K562 (cell line): ENCODE results near the gene TCF4. TPM values are rescaled to one million over a fixed set of nuclear protein-coding genes. Genes with fewer than 3 reads are reported as not detected.

Source experiments
- ATAC-seq: fragments of 200-7000 bp; cut with Tn5 transposase; 3 replicates; pipeline ENCODE4 v1.9.1; 2020; ENCODE audit warnings: moderate library complexity
- BruUV-seq: library from RNA; stranded (reverse); fragments of 400-500 nt; replicated peaks from 2 replicates; lab custom pipeline; 2021; lab: Mats Ljungman, UMichigan
- CTCF ChIA-PET: fragments of 300-600 bp; formaldehyde crosslinking; extraction: SDS; loops from one replicate; lab custom pipeline; 2021; ENCODE audit warnings: low intra/inter-chr PET ratio; lab: Yijun Ruan, JAX
- POLR2A ChIA-PET: fragments of 300-600, 350-650 bp; sonication (Branson Sonifier 250); formaldehyde crosslinking; extraction: SDS; loops from one replicate; lab custom pipeline; 2021; ENCODE audit warnings: antibody characterized with exemption, inconsistent platforms; lab: Yijun Ruan, JAX
- DNase-seq, 4 experiments: peaks; one replicate each; pipeline versions ENCODE4 v3.0.0 to v3.0.0-alpha.2; 2011 to 2018; ENCODE audit warnings: low spot score in 3 of 4, mixed read lengths in 3 of 4; ENCODE audit errors: extremely low read depth in 1 of 4
- FAIRE-seq: peaks from 2 replicates; lab custom pipeline; 2011; peaks lifted over from hg19 to GRCh38; lab: Jason Lieb, UNC
- H2AFZ ChIP-seq: 2 replicates; pipeline ENCODE4 v1.6.0; 2011; ENCODE audit warnings: low read depth, low read length, control low read depth, inconsistent platforms
- H3K27ac ChIP-seq: fragments of 200-600 bp; 3 replicates; pipeline ENCODE4 v1.8.0; 2011; ENCODE audit warnings: low read depth, mild to moderate bottlenecking, control low read depth, inconsistent platforms, low read length, moderate library complexity, mixed read lengths; ENCODE audit errors: extremely low read depth
- H3K27me3 ChIP-seq, 2 experiments: fragments of 300-600 bp in 1 of 2; 2 replicates in 1 of 2; 3 replicates in 1 of 2; pipeline versions ENCODE4 v1.6.0 to v1.8.0; 2011; ENCODE audit warnings: inconsistent platforms in 2 of 2, low read length in 2 of 2, mild to moderate bottlenecking in 1 of 2, mixed read lengths in 1 of 2, moderate library complexity in 1 of 2; ENCODE audit not compliant: control insufficient read depth in 2 of 2, insufficient read depth in 2 of 2
- H3K36me3 ChIP-seq: fragments of 300-600 bp; 3 replicates; pipeline ENCODE4 v1.8.0; 2011; ENCODE audit warnings: mild to moderate bottlenecking, low read length, inconsistent platforms; ENCODE audit not compliant: control insufficient read depth, insufficient read depth
- H3K4me1 ChIP-seq, 2 experiments: fragments of 200-600 bp in 1 of 2; replicated peaks in 1 of 2; 2 replicates in 1 of 2; 3 replicates in 1 of 2; pipeline versions ENCODE4 v1.5.1 to v1.8.0; 2011; ENCODE audit warnings: inconsistent platforms in 2 of 2, low read length in 2 of 2, mild to moderate bottlenecking in 1 of 2, mixed read lengths in 1 of 2, moderate library complexity in 1 of 2; ENCODE audit not compliant: control insufficient read depth in 2 of 2, insufficient read depth in 2 of 2
- H3K4me2 ChIP-seq: 2 replicates; pipeline ENCODE4 v1.6.1; 2011; ENCODE audit warnings: low read length, control low read depth, inconsistent platforms, mixed read lengths; ENCODE audit not compliant: insufficient read depth
- H3K4me3 ChIP-seq: fragments of 200-600 bp; sonication (generic), shearing (Covaris generic); 2 replicates; pipeline ENCODE4 v1.5.1; 2016; ENCODE audit warnings: control low read depth, inconsistent platforms
- H3K79me2 ChIP-seq: fragments of 200-600 bp; 3 replicates; pipeline ENCODE4 v1.8.0; 2011; ENCODE audit warnings: low read length, inconsistent platforms; ENCODE audit not compliant: control insufficient read depth, insufficient read depth
- H3K9ac ChIP-seq, 2 experiments: 2 replicates each; pipeline versions ENCODE4 v1.6.0 to v1.6.1; 2011; ENCODE audit warnings: low read depth in 2 of 2, low read length in 2 of 2, control low read depth in 1 of 2, inconsistent platforms in 1 of 2, mild to moderate bottlenecking in 1 of 2, mixed read lengths in 1 of 2; ENCODE audit not compliant: insufficient read depth in 1 of 2
- H3K9me1 ChIP-seq: one replicate; pipeline ENCODE4 v1.6.0; 2011; ENCODE audit warnings: inconsistent platforms, mild to moderate bottlenecking, low read length, moderate library complexity; ENCODE audit not compliant: control insufficient read depth, insufficient read depth
- H3K9me3 ChIP-seq: replicated peaks from 2 replicates; pipeline ENCODE4 v1.5.1; 2011; ENCODE audit warnings: low read depth, low read length, inconsistent platforms; ENCODE audit not compliant: control insufficient read depth, insufficient read depth
- H4K20me1 ChIP-seq: replicated peaks from 2 replicates; pipeline ENCODE4 v1.6.1; 2011; ENCODE audit warnings: low read length, inconsistent platforms, mixed read lengths; ENCODE audit not compliant: control insufficient read depth, insufficient read depth
- BRD9 ChIP-seq: fragments of 450-650 bp; IDR thresholded peaks from 2 replicates; pipeline ENCODE4 v1.6.1; 2018; ENCODE audit warnings: low read depth; ENCODE audit not compliant: partially characterized antibody
- C11orf30 ChIP-seq: fragments of 450-650 bp; IDR thresholded peaks from 2 replicates; pipeline ENCODE4 v1.6.1; 2016; ENCODE audit warnings: low read depth, mild to moderate bottlenecking
- CBX2 ChIP-seq: fragments of 200-600 bp; sonication (generic); IDR thresholded peaks from one replicate; pipeline ENCODE4 v1.6.1; 2012; ENCODE audit warnings: mild to moderate bottlenecking, low read length, inconsistent platforms; ENCODE audit not compliant: insufficient read depth, poor library complexity, severe bottlenecking
- MAFF ChIP-seq: IDR thresholded peaks from 2 replicates; pipeline ENCODE4 v1.6.1; 2012; ENCODE audit warnings: low read length, improper control_type of control experiment
- MAFG ChIP-seq: fragments of 450-650 bp; conservative IDR thresholded peaks from 2 replicates; pipeline ENCODE4 v1.6.1; 2016; ENCODE audit warnings: missing genetic modification characterization, missing compliant biosample characterization
- MEF2A ChIP-seq: IDR thresholded peaks from 2 replicates; pipeline ENCODE4 v1.6.1; 2011; ENCODE audit warnings: low read depth, mild to moderate bottlenecking, low read length, moderate library complexity; ENCODE audit not compliant: control insufficient read depth
- MYNN ChIP-seq, 2 experiments: sonication (generic); formaldehyde crosslinking in 1 of 2; IDR thresholded peaks; 2 replicates each; pipeline versions ENCODE4 v1.5.0 to v1.6.1; 2016 to 2020; ENCODE audit warnings: antibody characterized with exemption in 1 of 2, missing genetic modification reagents in 1 of 2
- PCBP2 ChIP-seq: fragments of 200-400 bp; formaldehyde crosslinking; IDR thresholded peaks from 2 replicates; pipeline ENCODE4 v1.6.1; 2018; ENCODE audit warnings: low read length, low read depth, mild to moderate bottlenecking, moderate library complexity; ENCODE audit not compliant: poor library complexity, severe bottlenecking
- PHF21A ChIP-seq: fragments of 450-650 bp; IDR thresholded peaks from 2 replicates; pipeline ENCODE4 v1.6.1; 2017; ENCODE audit warnings: low read depth, borderline replicate concordance
- POLR2B ChIP-seq: fragments of 450-650 bp; IDR thresholded peaks from 2 replicates; pipeline ENCODE4 v1.6.1; 2018; ENCODE audit warnings: low read depth; ENCODE audit not compliant: partially characterized antibody
- PPARD ChIP-seq: fragments of 250-450 bp; sonication (Bioruptor Pico); IDR thresholded peaks from 2 replicates; pipeline ENCODE4 v1.8.0; 2022; ENCODE audit warnings: inconsistent platforms, mild to moderate bottlenecking, moderate library complexity
- SIRT6 ChIP-seq: IDR thresholded peaks from one replicate; pipeline ENCODE4 v1.6.1; 2012; ENCODE audit warnings: low read depth, mild to moderate bottlenecking, control low read depth, inconsistent platforms, low read length, moderate library complexity
- ZBED1 ChIP-seq: IDR thresholded peaks from 2 replicates; pipeline ENCODE4 v1.6.1; 2014
- ZNF316 ChIP-seq: fragments of 450-650 bp; IDR thresholded peaks from 2 replicates; pipeline ENCODE4 v1.6.1; 2016
- ZNF717 ChIP-seq: fragments of 250-450 bp; sonication (Bioruptor Pico); IDR thresholded peaks from 2 replicates; pipeline ENCODE4 v1.5.0; 2021
- ZNF76 ChIP-seq: fragments of 250-450 bp; sonication (Bioruptor Pico); IDR thresholded peaks from 2 replicates; pipeline ENCODE4 v1.4.0; 2020; ENCODE audit warnings: mild to moderate bottlenecking, moderate library complexity, borderline replicate concordance
- WGBS: fragments of 100-300 bp; shearing (Covaris generic); methylation state at CpG from one replicate; pipeline ENCODE4 v1.1.6; 2016; ENCODE audit warnings: low coverage, mixed read lengths; ENCODE audit not compliant: insufficient coverage; ENCODE audit errors: missing lambda C conversion rate; 5-methylcytosine and 5-hydroxymethylcytosine counted together
- in situ Hi-C: fragments of 300-500 bp; cut with MboI; formaldehyde crosslinking; loops from 4 replicates; pipeline ENCODE4 v1.15.0; 2018; ENCODE audit warnings: inconsistent platforms, mixed read lengths
- intact Hi-C: fragments of 100-400 bp; cut with micrococcal nuclease; formaldehyde crosslinking; loops from 2 replicates; pipeline ENCODE4 v1.14.2; 2022
- polyA plus RNA-seq, 8 experiments: library from polyadenylated mRNA; depleted of rRNA in 4 of 8; stranded (reverse) in 5 of 8; unstranded in 3 of 8; fragments of >200 nt; fragmentation: Nextera tagmentation in 2 of 8; fragmentation: Illumina TruSeq in 1 of 8; extraction: Ambion mirVana in 2 of 8; extraction: Trizol in 1 of 8; gene quantifications; 2 replicates each; pipeline versions ENCODE4 v1.2.1 to v1.2.3, GENCODE V29; 2011 to 2014; ENCODE audit warnings: inconsistent platforms in 1 of 8, missing spikeins in 1 of 8
- total RNA-seq, 7 experiments: library from RNA; depleted of rRNA in 6 of 7; stranded (reverse); fragments of >200 nt in 6 of 7; fragmentation: Illumina TruSeq in 2 of 7; extraction: Trizol in 2 of 7; gene quantifications; 2 replicates each; pipeline versions ENCODE4 v1.2.1 to v1.2.3, GENCODE V29; 2011 to 2021; ENCODE audit warnings: low replicate concordance in 1 of 7
- TF ChIP-seq, protein P1 (sequence below): fragments of 450-650 bp; formaldehyde crosslinking; conservative IDR thresholded peaks from 2 replicates; pipeline ENCODE4 v1.4.0; 2022; ENCODE audit warnings: mild to moderate bottlenecking, missing genetic modification characterization
- TF ChIP-seq, protein P2 (sequence below), 2 experiments: fragments of 450-650 bp; IDR thresholded peaks; 2 replicates each; pipeline ENCODE4 v1.6.1; 2018; ENCODE audit warnings: mild to moderate bottlenecking in 2 of 2, low read depth in 1 of 2; ENCODE audit not compliant: partially characterized antibody in 2 of 2

Gene TCF4
- total and polyA plus RNA-seq, 9 of the 15 experiments (the other 6 are each of a cell fraction or from before 2014, with no cell fraction given): 4.8 to 24.7 (median 15.2) TPM

DNA sequence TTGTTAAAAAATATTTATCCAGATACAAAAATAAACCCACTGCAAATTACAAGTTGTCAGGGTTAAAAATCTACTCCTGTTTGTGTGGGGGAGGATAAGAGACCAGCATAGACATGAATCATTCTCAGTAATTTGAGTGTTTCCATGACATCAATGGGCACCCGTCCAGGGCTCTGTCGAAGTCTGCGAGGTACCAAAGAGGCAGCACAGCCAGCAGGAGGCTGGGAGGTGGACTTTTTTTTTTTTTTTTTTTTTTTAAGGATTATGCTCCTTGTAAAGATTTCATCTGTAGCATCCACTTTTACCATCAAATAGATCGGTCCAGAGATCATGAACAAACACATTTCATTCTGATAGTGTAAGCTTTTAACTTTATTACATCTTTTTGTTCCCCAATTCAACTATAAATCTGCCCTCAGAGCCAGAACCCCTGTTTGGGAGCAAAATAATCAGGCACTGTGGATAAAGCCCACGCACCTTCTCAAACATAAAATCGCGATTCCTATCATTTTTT lies 182.0 kb downstream of the TCF4 start (continued):
- no peak for TF ChIP-seq ZNF76 (CRISPR knock-in tag)
- no peak for TF ChIP-seq MEF2A

DNA sequence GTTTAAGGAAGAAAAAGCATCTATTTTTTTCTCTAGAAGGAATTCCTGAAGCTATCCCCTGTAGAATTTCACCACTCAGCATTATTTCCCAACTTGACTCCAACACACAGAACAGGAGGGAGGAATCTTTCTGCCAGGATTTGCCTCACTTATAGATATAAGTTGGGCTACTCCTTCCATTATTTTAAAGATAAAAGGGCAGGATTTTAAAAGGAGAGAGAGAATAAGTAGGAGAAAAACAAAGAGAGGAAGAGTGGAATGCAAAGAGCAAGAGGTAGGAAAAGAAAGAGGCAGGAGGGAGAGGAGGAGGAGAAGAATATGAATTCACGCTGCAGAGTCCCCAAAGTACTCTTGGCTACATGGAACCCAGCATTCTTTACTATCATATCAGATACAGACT lies 182.5 kb downstream of the TCF4 start:
- Histone ChIP-seq H3K4me3 (no peak overlapping the region), H3K4me1 (no peaks in the 10 kb centered on the region; a peak in 1 of 5 replicates), H4K20me1 (no peaks in the 10 kb centered on the region), H3K4me2 (no peak overlapping the region), H3K79me2 (no peaks in the 10 kb centered on the region), H2AFZ (no peak overlapping the region), H3K27ac (no peak overlapping the region), H3K9ac (no peak overlapping the region), H3K27me3 (no peaks in the 10 kb centered on the region), H3K36me3 (no peaks in the 10 kb centered on the region), H3K9me3 (no peaks in the 10 kb centered on the region), H3K9me1 (no peaks in the 10 kb centered on the region)
- WGBS: 30% methylated on average over 1 of the region's 1 CpG
- FAIRE-seq: no peak
- DNase-seq: no peak
- CTCF ChIA-PET: no interaction called here
- intact Hi-C loops: no loop called here
- in situ Hi-C loops: no loop called here
- no TSS peak for BruUV-seq
- ATAC-seq: no peak
- POLR2A ChIA-PET: no interaction called here
- TF ChIP-seq PHF21A (no peak), POLR2B (no peak), ZNF316 (peak; percentile 62), MAFG (tag) (peak; percentile 59; the same call in 1 of the 2 replicates), PCBP2 (no peak), MAFF (peak; percentile 40; the same call in 1 of the 2 replicates), MYNN (IDR thresholded peaks at IDR 0.05) (no peak), MYNN (CRISPR knock-in tag; IDR thresholded peaks at IDR 0.05) (no peak), C11orf30 (peak; percentile 55; the same call in 1 of the 2 replicates), CBX2 (no peak), SIRT6 (no peak), ZNF717 (CRISPR knock-in tag) (no peak), PPARD (CRISPR knock-in tag) (no peak), ZBED1 (no peak), BRD9 (no peak)
- TF ChIP-seq, protein P1, sequence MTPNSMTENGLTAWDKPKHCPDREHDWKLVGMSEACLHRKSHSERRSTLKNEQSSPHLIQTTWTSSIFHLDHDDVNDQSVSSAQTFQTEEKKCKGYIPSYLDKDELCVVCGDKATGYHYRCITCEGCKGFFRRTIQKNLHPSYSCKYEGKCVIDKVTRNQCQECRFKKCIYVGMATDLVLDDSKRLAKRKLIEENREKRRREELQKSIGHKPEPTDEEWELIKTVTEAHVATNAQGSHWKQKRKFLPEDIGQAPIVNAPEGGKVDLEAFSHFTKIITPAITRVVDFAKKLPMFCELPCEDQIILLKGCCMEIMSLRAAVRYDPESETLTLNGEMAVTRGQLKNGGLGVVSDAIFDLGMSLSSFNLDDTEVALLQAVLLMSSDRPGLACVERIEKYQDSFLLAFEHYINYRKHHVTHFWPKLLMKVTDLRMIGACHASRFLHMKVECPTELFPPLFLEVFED (CRISPR knock-in tag): no peak
- TF ChIP-seq, protein P2, sequence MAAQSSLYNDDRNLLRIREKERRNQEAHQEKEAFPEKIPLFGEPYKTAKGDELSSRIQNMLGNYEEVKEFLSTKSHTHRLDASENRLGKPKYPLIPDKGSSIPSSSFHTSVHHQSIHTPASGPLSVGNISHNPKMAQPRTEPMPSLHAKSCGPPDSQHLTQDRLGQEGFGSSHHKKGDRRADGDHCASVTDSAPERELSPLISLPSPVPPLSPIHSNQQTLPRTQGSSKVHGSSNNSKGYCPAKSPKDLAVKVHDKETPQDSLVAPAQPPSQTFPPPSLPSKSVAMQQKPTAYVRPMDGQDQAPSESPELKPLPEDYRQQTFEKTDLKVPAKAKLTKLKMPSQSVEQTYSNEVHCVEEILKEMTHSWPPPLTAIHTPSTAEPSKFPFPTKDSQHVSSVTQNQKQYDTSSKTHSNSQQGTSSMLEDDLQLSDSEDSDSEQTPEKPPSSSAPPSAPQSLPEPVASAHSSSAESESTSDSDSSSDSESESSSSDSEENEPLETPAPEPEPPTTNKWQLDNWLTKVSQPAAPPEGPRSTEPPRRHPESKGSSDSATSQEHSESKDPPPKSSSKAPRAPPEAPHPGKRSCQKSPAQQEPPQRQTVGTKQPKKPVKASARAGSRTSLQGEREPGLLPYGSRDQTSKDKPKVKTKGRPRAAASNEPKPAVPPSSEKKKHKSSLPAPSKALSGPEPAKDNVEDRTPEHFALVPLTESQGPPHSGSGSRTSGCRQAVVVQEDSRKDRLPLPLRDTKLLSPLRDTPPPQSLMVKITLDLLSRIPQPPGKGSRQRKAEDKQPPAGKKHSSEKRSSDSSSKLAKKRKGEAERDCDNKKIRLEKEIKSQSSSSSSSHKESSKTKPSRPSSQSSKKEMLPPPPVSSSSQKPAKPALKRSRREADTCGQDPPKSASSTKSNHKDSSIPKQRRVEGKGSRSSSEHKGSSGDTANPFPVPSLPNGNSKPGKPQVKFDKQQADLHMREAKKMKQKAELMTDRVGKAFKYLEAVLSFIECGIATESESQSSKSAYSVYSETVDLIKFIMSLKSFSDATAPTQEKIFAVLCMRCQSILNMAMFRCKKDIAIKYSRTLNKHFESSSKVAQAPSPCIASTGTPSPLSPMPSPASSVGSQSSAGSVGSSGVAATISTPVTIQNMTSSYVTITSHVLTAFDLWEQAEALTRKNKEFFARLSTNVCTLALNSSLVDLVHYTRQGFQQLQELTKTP (IDR thresholded peaks at IDR 0.05; ENCODE audit: low read depth in 1 of 2, partially characterized antibody in 2 of 2): no peak
